Heart right ventricle (tissue), 16 donors: ENCODE results near the gene GRB10. TPM values are rescaled to one million over a fixed set of nuclear protein-coding genes. Genes with fewer than 3 reads are reported as not detected.
A peak's percentile ranks its signal among the peaks of the same experiment; 100 is the strongest.

Source experiments
- ATAC-seq, 8 donors: fragments of 200-7000 bp; cut with Tn5 transposase; one replicate each; pipeline ENCODE4 v1.9.1; 2020; ENCODE audit warnings: mild to moderate bottlenecking in 8 of 8, moderate library complexity in 8 of 8, moderate number of reproducible peaks in 1 of 8
- DNase-seq, 2 donors: peaks; one replicate each; pipeline ENCODE4 v3.0.0-alpha.2; 2020
- H3K27ac ChIP-seq, 10 donors: fragments of 200-600 bp; sonication (generic) in 2 of 10; one replicate each; pipeline versions ENCODE4 v1.5.0 to v1.8.0; 2020 to 2022; ENCODE audit warnings: mild to moderate bottlenecking in 3 of 10
- H3K27me3 ChIP-seq, 7 donors: fragments of 200-600 bp; one replicate each; pipeline ENCODE4 v1.8.0; 2021 to 2022; ENCODE audit warnings: mild to moderate bottlenecking in 2 of 7
- H3K36me3 ChIP-seq, 9 donors: fragments of 200-600 bp; sonication (generic) in 1 of 9; one replicate each; pipeline versions ENCODE4 v1.5.0 to v1.8.0; 2020 to 2022; ENCODE audit warnings: mild to moderate bottlenecking in 2 of 9
- H3K4me1 ChIP-seq, 9 donors: fragments of 200-600 bp; sonication (generic) in 1 of 9; one replicate each; pipeline versions ENCODE4 v1.5.0 to v1.8.0; 2020 to 2022; ENCODE audit warnings: mild to moderate bottlenecking in 4 of 9
- H3K4me3 ChIP-seq, 10 donors: fragments of 200-600 bp; sonication (generic) in 2 of 10; one replicate each; pipeline versions ENCODE4 v1.5.0 to v1.8.0; 2020 to 2022; ENCODE audit warnings: mild to moderate bottlenecking in 7 of 10, moderate library complexity in 2 of 10
- H3K9me3 ChIP-seq, 11 donors: fragments of 200-600 bp in 10 of 11; sonication (generic) in 2 of 11; one replicate each; pipeline versions ENCODE4 v1.5.0 to v1.8.0; 2013 to 2022; ENCODE audit warnings: mild to moderate bottlenecking in 2 of 11, control low read depth in 1 of 11, moderate library complexity in 1 of 11
- WGBS, 2 donors: extraction: QIAGEN DNeasy Blood & Tissue Kit; methylation state at CpG; one replicate each; pipeline ENCODE4 v1.1.7; 2013; ENCODE audit warnings: inconsistent platforms in 1 of 2; 5-methylcytosine and 5-hydroxymethylcytosine counted together
- intact Hi-C, 10 donors: fragments of 100-400 bp; cut with DNase I; formaldehyde crosslinking; loops; one replicate each; pipeline versions ENCODE4 v1.11.1 to v1.14.2; 2022
- polyA plus RNA-seq, 2 donors: library from polyadenylated mRNA; stranded (reverse); fragments of 200-250 nt; gene quantifications; one replicate each; pipeline ENCODE4 v1.2.3, GENCODE V29; 2013
- total RNA-seq, 10 donors: library from RNA; stranded (reverse); fragmentation: NEBNext Ultra II Directional in 3 of 10; extraction: Animal tissue kit (Norgen Biotek cat#: 25700) in 3 of 10; gene quantifications; one replicate each; pipeline versions ENCODE4 v1.2.1 to v1.2.4, GENCODE V29; 2021 to 2023
- TF ChIP-seq, protein P1 (sequence below), 9 donors: fragments of 200-600 bp; sonication (generic) in 2 of 9; IDR thresholded peaks; one replicate each; pipeline versions ENCODE4 v1.5.0 to v1.8.0; 2021 to 2022; ENCODE audit warnings: antibody characterized with exemption in 9 of 9, mild to moderate bottlenecking in 5 of 9, moderate library complexity in 1 of 9
- donor health status: Arrhythmogenic right ventricular cardiomyopathy.
- donor health status: ischemic (EF 13 %, LVEDD 7.1; RV severe dilation, severe dysfunction).
- donor health status: healthy with polysubstance abuse.
- donor health status: DM: no; HTN: yes; CAD: no.
- donor health status: DM: no; HTN: no; CAD: no.
- donor health status: ischemic (EF 25% LVEDD 6.9; RV normal size, moderate dysfunction).
- donor health status: ischemic (EF 25% LVEDD 5.7; RV mildly dilated, moderate dysfunction).
- donor health status: healthy.
- donor health status: DM: yes; HTN: yes; CAD: no.
- donor health status: Ischemic cardiomyopathy.
- donor health status: ischemic (EF 35%, LVEDD 5.7; RV mildly dilated, moderate dysfunction).
- donor health status: nonischemic (EF 11% LVEDD 7.7; RV severe dilation, severe dysfunction).
- donor health status: DM: yes; HTN: yes; CAD: no.
- donor health status: PGD.
- donor health status: ischemic (EF 29% LVEDD 5.4; RV normal size, mild dysfunction).
- donor health status: nonischemic (EF 23%, LVEDD 6.1; RV moderate dilation, normal function).

The GRB10 gene
- total and polyA plus RNA-seq, 12 donors = 13.2 to 48.7 (median 29.6) TPM

DNA sequence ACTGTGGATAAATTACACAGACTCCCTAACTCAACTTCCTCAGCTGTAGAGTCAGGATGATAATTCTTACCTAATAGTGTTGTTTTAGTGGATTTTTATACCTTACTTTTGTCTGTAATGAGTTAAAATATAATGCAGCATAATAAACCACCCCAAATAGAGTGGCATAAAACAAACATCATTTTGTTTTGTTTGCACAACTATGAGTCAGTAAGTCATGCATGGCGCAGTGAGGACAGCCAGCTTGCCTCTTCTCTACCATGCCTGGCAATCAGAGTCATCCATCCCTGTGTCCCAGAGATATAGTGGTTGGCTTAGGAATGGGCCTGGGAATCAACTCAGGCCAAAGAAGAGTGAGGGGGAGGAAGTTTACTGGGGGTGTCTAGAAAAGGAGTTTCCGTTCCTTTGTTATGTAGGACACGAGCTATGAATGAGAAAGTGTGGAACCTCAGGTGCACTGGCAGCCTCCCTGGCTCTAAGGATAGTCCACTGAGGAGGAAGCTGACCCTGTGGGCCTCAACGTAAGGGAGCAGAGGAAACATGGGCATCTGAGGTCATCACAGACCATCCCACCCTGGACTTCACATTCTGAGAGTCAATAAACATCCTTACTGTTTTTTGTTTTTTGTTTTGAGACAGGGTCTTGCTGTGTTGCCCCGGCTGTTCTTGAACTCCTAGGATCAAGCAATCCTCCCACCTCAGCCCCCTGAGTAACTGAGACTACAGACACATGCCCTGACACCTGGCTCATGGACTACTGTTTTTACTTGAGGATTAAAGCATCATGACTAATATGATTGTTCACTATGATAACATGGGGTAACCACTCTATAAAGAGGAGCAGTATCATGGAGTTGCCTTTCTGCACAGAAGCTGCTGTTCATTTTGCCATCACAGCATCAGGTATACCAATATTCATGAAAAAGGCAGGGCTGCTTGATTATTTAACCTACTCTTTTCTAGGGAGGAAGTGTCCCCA lies 21.0 kb upstream of the GRB10 start:
- 81 to 83% methylated on average over 5 of the region's 5 CpGs for WGBS, 2 donors
- Histone ChIP-seq H3K4me3 (no peak overlapping the region), H3K4me1 (peaks cover 0 to 10% (median 0%) of the 10 kb centered on the region in 9 donors), H3K36me3 (no peaks in the 10 kb centered on the region), H3K9me3 (peaks cover 0 to 1% (median 0%) of the 10 kb centered on the region in 11 donors), H3K27ac (no peak overlapping the region), H3K27me3 (no peaks in the 10 kb centered on the region)
- no peak for ATAC-seq
- intact Hi-C loops = loop anchor here in 1 of 10 donors (10.0 kb wide), 1 partner anchor 261 kb away; no protein-coding TSS in a partner anchor
- DNase-seq = no peak
- TF ChIP-seq, protein P1, sequence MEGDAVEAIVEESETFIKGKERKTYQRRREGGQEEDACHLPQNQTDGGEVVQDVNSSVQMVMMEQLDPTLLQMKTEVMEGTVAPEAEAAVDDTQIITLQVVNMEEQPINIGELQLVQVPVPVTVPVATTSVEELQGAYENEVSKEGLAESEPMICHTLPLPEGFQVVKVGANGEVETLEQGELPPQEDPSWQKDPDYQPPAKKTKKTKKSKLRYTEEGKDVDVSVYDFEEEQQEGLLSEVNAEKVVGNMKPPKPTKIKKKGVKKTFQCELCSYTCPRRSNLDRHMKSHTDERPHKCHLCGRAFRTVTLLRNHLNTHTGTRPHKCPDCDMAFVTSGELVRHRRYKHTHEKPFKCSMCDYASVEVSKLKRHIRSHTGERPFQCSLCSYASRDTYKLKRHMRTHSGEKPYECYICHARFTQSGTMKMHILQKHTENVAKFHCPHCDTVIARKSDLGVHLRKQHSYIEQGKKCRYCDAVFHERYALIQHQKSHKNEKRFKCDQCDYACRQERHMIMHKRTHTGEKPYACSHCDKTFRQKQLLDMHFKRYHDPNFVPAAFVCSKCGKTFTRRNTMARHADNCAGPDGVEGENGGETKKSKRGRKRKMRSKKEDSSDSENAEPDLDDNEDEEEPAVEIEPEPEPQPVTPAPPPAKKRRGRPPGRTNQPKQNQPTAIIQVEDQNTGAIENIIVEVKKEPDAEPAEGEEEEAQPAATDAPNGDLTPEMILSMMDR (IDR thresholded peaks at IDR 0.05) = no peak

DNA sequence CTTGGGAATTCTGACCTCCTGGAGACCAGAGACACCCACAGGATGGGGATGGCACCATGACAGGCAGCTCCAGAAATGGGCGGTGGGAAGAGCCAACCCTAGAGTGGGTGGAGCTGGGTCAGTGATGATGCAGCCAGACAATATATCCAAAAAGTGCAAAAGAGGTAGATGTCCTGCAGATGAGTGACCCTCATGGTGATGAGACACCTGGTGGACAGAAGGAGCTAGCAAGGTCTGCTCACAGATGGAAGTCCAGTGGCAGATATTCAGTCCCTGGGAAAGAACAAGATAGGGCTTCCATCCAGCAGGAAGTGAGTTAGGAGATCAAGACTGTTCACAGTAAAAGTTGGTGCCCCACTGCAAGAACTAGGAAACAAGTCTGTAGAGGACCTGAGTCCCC lies 19.2 kb upstream of the GRB10 start:
- Histone ChIP-seq H3K27ac (no peak overlapping the region), H3K4me3 (no peak overlapping the region), H3K4me1 (peaks cover 0 to 10% (median 0%) of the 10 kb centered on the region in 9 donors), H3K36me3 (no peaks in the 10 kb centered on the region), H3K27me3 (no peaks in the 10 kb centered on the region), H3K9me3 (peaks cover 0 to 9% (median 0%) of the 10 kb centered on the region in 11 donors)
- TF ChIP-seq, protein P1 (IDR thresholded peaks at IDR 0.05) = peak in 2 of 9 donors; percentile 14 to 20
- peak in 3 of 8 donors; percentile 7 to 28 (median 26) for ATAC-seq
- DNase-seq = no peak
- intact Hi-C loops = loop anchor here in 1 of 10 donors (10.0 kb wide), 1 partner anchor 263 kb away; no protein-coding TSS in a partner anchor
- 96 to 97% methylated on average over 1 of the region's 1 CpG for WGBS, 2 donors

DNA sequence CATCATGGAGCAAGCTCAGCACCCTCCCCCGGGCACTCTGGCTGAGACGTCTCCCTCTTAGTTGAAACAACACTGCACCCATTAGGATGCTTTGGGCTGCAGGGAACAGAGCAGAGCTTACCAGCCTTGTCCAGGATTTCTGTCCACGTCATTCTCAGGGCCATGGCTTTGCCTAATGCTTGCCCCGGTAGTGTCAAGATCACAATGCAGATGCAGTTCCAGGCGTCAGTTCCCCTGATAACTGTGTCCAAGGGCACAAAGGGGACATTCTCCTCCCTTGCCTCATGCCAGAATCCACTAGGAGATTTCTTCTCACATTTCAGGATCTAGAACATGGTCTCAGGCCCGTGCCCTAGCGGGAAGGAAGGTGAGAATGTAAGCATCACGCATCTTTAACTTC lies 17.2 kb upstream of the GRB10 start:
- no peak overlapping the region for H3K4me3 ChIP-seq
- WGBS, 2 donors = 74 to 81% methylated on average over 8 of the region's 8 CpGs
- no peaks in the 10 kb centered on the region for H3K27me3 ChIP-seq
- no peak for DNase-seq
- intact Hi-C loops = loop anchor here in 6 of 10 donors (10.0 kb wide), 5 partner anchors 145 to 345 kb away; no protein-coding TSS in a partner anchor
- no peaks in the 10 kb centered on the region for H3K36me3 ChIP-seq
- TF ChIP-seq, protein P1 (IDR thresholded peaks at IDR 0.05) = no peak
- ATAC-seq = peak in 1 of 8 donors; percentile 27
- H3K4me1 ChIP-seq = peaks cover 0 to 10% (median 0%) of the 10 kb centered on the region in 9 donors
- H3K27ac ChIP-seq = no peak overlapping the region
- peaks cover 0 to 9% (median 0%) of the 10 kb centered on the region in 11 donors for H3K9me3 ChIP-seq

DNA sequence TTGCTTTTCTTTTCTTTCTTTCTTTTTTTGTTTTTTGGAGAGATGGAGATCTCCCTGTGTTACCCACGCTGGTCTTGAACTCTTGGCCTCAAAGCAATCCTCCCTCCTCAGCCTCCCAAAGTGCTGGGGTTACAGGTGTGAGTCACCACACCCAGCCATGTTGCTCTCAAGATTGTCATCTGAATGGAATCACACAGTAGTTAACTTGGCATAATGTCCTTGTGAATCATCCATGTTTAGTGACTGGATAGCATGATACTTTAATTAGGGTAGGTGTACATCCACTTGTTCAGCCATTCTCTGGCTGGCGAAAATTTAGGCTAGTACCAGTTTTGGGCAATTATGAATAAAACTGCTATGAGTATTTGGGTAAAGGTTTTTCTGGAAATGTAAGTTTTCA lies 15.4 kb upstream of the GRB10 start:
- intact Hi-C loops = loop anchor here in 5 of 10 donors (10.0 kb wide), 5 partner anchors 143 to 347 kb away; no protein-coding TSS in a partner anchor
- Histone ChIP-seq H3K4me1 (peaks cover 0 to 15% (median 0%) of the 10 kb centered on the region in 9 donors), H3K4me3 (no peak overlapping the region), H3K9me3 (peaks cover 0 to 9% (median 0%) of the 10 kb centered on the region in 11 donors), H3K36me3 (no peaks in the 10 kb centered on the region), H3K27me3 (peaks cover 0 to 9% (median 0%) of the 10 kb centered on the region in 7 donors), H3K27ac (no peak overlapping the region)
- WGBS, 2 donors = 95 to 97% methylated on average over 2 of the region's 2 CpGs
- no peak for DNase-seq
- no peak for ATAC-seq
- TF ChIP-seq, protein P1 (IDR thresholded peaks at IDR 0.05) = no peak
